SK-N-SH (cell line): Measurements from ENCODE around the gene CLIC1.

ENCODE experiments used
- GATA2 ChIP-seq: sonication (generic); formaldehyde crosslinking; IDR thresholded peaks from 2 replicates; pipeline ENCODE4 v1.5.0; 2020; ENCODE audit warnings: mild to moderate bottlenecking, missing genetic modification reagents
- TCF12 ChIP-seq: IDR thresholded peaks from 2 replicates; pipeline ENCODE4 v1.4.0; 2012
- TF ChIP-seq, protein P1 (sequence below): fragments of 200-600 bp; sonication (generic); IDR thresholded peaks from 2 replicates; pipeline ENCODE4 v1.6.1; 2017; ENCODE audit warnings: antibody characterized with exemption, mild to moderate bottlenecking, moderate library complexity
- TF ChIP-seq, protein P2 (sequence below): IDR thresholded peaks from 2 replicates; pipeline ENCODE4; 2012

DNA sequence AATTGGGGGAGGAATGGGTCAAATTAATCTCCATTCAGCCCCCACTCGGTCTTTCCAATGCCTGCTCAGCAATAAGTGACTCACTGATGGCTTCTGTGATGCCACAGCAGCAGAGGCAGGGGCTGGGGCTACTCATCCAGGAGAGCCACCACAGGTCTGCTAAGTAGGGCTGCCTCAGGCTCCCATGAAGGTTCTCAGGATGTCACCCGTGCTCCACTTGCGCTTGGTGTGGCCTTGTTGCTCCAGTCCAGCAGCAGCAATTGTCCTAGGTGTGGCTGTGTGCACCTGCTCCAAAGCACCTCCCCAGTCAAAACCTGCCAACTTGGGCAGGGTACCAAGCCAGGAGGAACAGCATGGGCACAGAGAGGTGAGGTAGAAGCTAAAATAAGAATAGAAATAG lies 14.2 kb downstream of the CLIC1 start:
- TF ChIP-seq GATA2 (CRISPR knock-in tag) (no peak), TCF12 (no peak)
- TF ChIP-seq, protein P1, sequence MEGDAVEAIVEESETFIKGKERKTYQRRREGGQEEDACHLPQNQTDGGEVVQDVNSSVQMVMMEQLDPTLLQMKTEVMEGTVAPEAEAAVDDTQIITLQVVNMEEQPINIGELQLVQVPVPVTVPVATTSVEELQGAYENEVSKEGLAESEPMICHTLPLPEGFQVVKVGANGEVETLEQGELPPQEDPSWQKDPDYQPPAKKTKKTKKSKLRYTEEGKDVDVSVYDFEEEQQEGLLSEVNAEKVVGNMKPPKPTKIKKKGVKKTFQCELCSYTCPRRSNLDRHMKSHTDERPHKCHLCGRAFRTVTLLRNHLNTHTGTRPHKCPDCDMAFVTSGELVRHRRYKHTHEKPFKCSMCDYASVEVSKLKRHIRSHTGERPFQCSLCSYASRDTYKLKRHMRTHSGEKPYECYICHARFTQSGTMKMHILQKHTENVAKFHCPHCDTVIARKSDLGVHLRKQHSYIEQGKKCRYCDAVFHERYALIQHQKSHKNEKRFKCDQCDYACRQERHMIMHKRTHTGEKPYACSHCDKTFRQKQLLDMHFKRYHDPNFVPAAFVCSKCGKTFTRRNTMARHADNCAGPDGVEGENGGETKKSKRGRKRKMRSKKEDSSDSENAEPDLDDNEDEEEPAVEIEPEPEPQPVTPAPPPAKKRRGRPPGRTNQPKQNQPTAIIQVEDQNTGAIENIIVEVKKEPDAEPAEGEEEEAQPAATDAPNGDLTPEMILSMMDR, result no peak
- TF ChIP-seq, protein P2, sequence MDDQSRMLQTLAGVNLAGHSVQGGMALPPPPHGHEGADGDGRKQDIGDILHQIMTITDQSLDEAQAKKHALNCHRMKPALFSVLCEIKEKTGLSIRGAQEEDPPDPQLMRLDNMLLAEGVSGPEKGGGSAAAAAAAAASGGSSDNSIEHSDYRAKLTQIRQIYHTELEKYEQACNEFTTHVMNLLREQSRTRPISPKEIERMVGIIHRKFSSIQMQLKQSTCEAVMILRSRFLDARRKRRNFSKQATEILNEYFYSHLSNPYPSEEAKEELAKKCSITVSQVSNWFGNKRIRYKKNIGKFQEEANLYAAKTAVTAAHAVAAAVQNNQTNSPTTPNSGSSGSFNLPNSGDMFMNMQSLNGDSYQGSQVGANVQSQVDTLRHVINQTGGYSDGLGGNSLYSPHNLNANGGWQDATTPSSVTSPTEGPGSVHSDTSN, result no peak
